ENCODE data around the gene THAP4.

The THAP4 gene

GRCh38 chr2:241673189-241673663, 36.3 kb upstream of the THAP4 start:
- DNase-seq, result no peak
- Histone ChIP-seq H3K27me3 (replicated peaks) (no peaks in the 10 kb centered on the region), H3K36me3 (replicated peaks) (peaks cover 49% of the 10 kb centered on the region), H3K27ac (no peak overlapping the region), H3K4me3 (ENCODE audit: low read depth, low read length) (no peak overlapping the region)
- in situ Hi-C loops (cut with HindIII; ENCODE audit: low pct_ligation_motif_present, low sequenced_read_pairs), result no loop called here
- TF ChIP-seq CTCF (IDR thresholded peaks at IDR 0.05; ENCODE audit: low read depth, low read length, missing control alignments), result no peak

GRCh38 chr2:241672243-241673188, 35.6 kb upstream of the THAP4 start:
- no peak for TF ChIP-seq CTCF (IDR thresholded peaks at IDR 0.05; ENCODE audit: low read depth, low read length, missing control alignments)
- H3K4me3 ChIP-seq (ENCODE audit: low read depth, low read length), result no peak overlapping the region
- H3K36me3 ChIP-seq (replicated peaks), result peaks cover 46% of the 10 kb centered on the region
- in situ Hi-C loops (cut with HindIII; ENCODE audit: low pct_ligation_motif_present, low sequenced_read_pairs), result no loop called here
- no peak overlapping the region for H3K27ac ChIP-seq
- no peak for DNase-seq
- no peaks in the 10 kb centered on the region for H3K27me3 ChIP-seq (replicated peaks)

GRCh38 chr2:241671457-241672240, 34.7 kb upstream of the THAP4 start:
- no peak overlapping the region for H3K4me3 ChIP-seq (ENCODE audit: low read depth, low read length)
- H3K27ac ChIP-seq, result no peak overlapping the region
- H3K36me3 ChIP-seq (replicated peaks), result peaks cover 37% of the 10 kb centered on the region
- no peak for DNase-seq
- no peaks in the 10 kb centered on the region for H3K27me3 ChIP-seq (replicated peaks)
- TF ChIP-seq CTCF (IDR thresholded peaks at IDR 0.05; ENCODE audit: low read depth, low read length, missing control alignments), result no peak
- in situ Hi-C loops (cut with HindIII; ENCODE audit: low pct_ligation_motif_present, low sequenced_read_pairs), result no loop called here

GRCh38 chr2:241670333-241671110, 33.6 kb upstream of the THAP4 start:
- no peak overlapping the region for H3K27ac ChIP-seq
- no peak overlapping the region for H3K4me3 ChIP-seq (ENCODE audit: low read depth, low read length)
- in situ Hi-C loops (cut with HindIII; ENCODE audit: low pct_ligation_motif_present, low sequenced_read_pairs), result no loop called here
- no peak for DNase-seq
- no peaks in the 10 kb centered on the region for H3K27me3 ChIP-seq (replicated peaks)
- peaks cover 31% of the 10 kb centered on the region for H3K36me3 ChIP-seq (replicated peaks)
- TF ChIP-seq CTCF (IDR thresholded peaks at IDR 0.05; ENCODE audit: low read depth, low read length, missing control alignments), result no peak

GRCh38 chr2:241668839-241669238, 31.9 kb upstream of the THAP4 start:
- H3K4me3 ChIP-seq (ENCODE audit: low read depth, low read length), result no peak overlapping the region
- DNase-seq, result no peak
- peaks cover 31% of the 10 kb centered on the region for H3K36me3 ChIP-seq (replicated peaks)
- no peaks in the 10 kb centered on the region for H3K27me3 ChIP-seq (replicated peaks)
- in situ Hi-C loops (cut with HindIII; ENCODE audit: low pct_ligation_motif_present, low sequenced_read_pairs), result no loop called here
- TF ChIP-seq CTCF (IDR thresholded peaks at IDR 0.05; ENCODE audit: low read depth, low read length, missing control alignments), result no peak
- H3K27ac ChIP-seq, result no peak overlapping the region
